GM23338 (cell line): ENCODE results near the gene WDHD1. TPM values are rescaled to one million over a fixed set of nuclear protein-coding genes. Genes with fewer than 3 reads are reported as not detected.

Experiments used
- ATAC-seq: fragments of 200-7000 bp; cut with Tn5 transposase; 3 replicates; pipeline ENCODE4 v1.9.1; 2020
- DNase-seq: peaks from one replicate; pipeline ENCODE4 v3.0.0-alpha.2; 2015; ENCODE audit warnings: low spot score
- H2AFZ ChIP-seq: fragments of 200-600 bp; sonication (generic); 2 replicates; pipeline ENCODE4 v1.8.0; 2016; ENCODE audit warnings: antibody characterized with exemption, mild to moderate bottlenecking, moderate library complexity
- H3F3A ChIP-seq: fragments of 200-600 bp; sonication (generic); replicated peaks from 2 replicates; pipeline ENCODE4 v1.8.0; 2017; ENCODE audit warnings: antibody characterized with exemption, mixed run types, low read depth
- H3K27ac ChIP-seq: fragments of 200-600 bp; sonication (generic); 2 replicates; pipeline ENCODE4 v1.6.1; 2016; ENCODE audit warnings: low read depth
- H3K27me3 ChIP-seq: fragments of 200-600 bp; sonication (generic); 2 replicates; pipeline ENCODE4 v1.8.0; 2016; ENCODE audit warnings: mild to moderate bottlenecking, mixed run types, moderate library complexity; ENCODE audit not compliant: insufficient read depth
- H3K36me3 ChIP-seq: fragments of 200-600 bp; sonication (generic); 2 replicates; pipeline ENCODE4 v1.8.0; 2016; ENCODE audit warnings: mild to moderate bottlenecking; ENCODE audit not compliant: insufficient read depth
- H3K4me1 ChIP-seq: fragments of 200-600 bp; sonication (generic); 2 replicates; pipeline ENCODE4 v1.8.0; 2016; ENCODE audit warnings: mild to moderate bottlenecking, moderate library complexity; ENCODE audit not compliant: insufficient read depth
- H3K4me2 ChIP-seq: fragments of 200-600 bp; sonication (generic); 2 replicates; pipeline ENCODE4 v1.7.1; 2017; ENCODE audit warnings: mixed run types
- H3K4me3 ChIP-seq: fragments of 200-600 bp; sonication (generic); 2 replicates; pipeline ENCODE4 v1.6.1; 2016; ENCODE audit warnings: mixed run types
- H3K79me2 ChIP-seq: fragments of 200-600 bp; sonication (generic); replicated peaks from 2 replicates; pipeline ENCODE4 v1.8.0; 2017; ENCODE audit warnings: mild to moderate bottlenecking; ENCODE audit not compliant: insufficient read depth
- H3K9me2 ChIP-seq: fragments of 200-600 bp; sonication (generic); 2 replicates; pipeline ENCODE4 v1.8.0; 2017; ENCODE audit not compliant: insufficient read depth
- H4K20me1 ChIP-seq: fragments of 200-600 bp; sonication (generic); replicated peaks from 2 replicates; pipeline ENCODE4 v1.8.0; 2017; ENCODE audit warnings: mild to moderate bottlenecking; ENCODE audit not compliant: insufficient read depth
- H3K27ac Mint-ChIP-seq: 2 replicates; pipeline ENCODE4 v1.8.0; 2020; ENCODE audit warnings: inconsistent platforms, mild to moderate bottlenecking, moderate library complexity, mixed read lengths
- H3K27me3 Mint-ChIP-seq: 3 replicates; pipeline ENCODE4 v1.8.0; 2022; ENCODE audit warnings: low read depth, mild to moderate bottlenecking, moderate library complexity, mixed read lengths, inconsistent platforms; ENCODE audit not compliant: insufficient read depth, poor library complexity
- H3K36me3 Mint-ChIP-seq: 3 replicates; pipeline ENCODE4 v1.8.0; 2021; ENCODE audit warnings: low read depth, mild to moderate bottlenecking, inconsistent platforms, moderate library complexity, mixed read lengths
- H3K4me1 Mint-ChIP-seq: 3 replicates; pipeline ENCODE4 v1.8.0; 2020; ENCODE audit warnings: mild to moderate bottlenecking, inconsistent platforms, mixed read lengths
- H3K4me3 Mint-ChIP-seq: 3 replicates; pipeline ENCODE4 v1.8.0; 2021; ENCODE audit warnings: moderate library complexity, mild to moderate bottlenecking, inconsistent platforms, mixed read lengths
- H3K9me3 Mint-ChIP-seq: 3 replicates; pipeline ENCODE4 v1.8.0; 2020; ENCODE audit warnings: moderate library complexity, mild to moderate bottlenecking, inconsistent platforms, mixed read lengths
- CREB1 ChIP-seq: fragments of 250-450 bp; sonication (Bioruptor Pico); IDR thresholded peaks from 2 replicates; pipeline ENCODE4 v1.5.0; 2020; ENCODE audit warnings: low read depth, mild to moderate bottlenecking, moderate library complexity
- EZH2 ChIP-seq: fragments of 200-600 bp; sonication (generic); IDR thresholded peaks from one replicate; pipeline ENCODE4 v1.8.0; 2017; ENCODE audit warnings: antibody characterized with exemption, mild to moderate bottlenecking, low read depth; ENCODE audit not compliant: unreplicated experiment
- EZH2phosphoT487 ChIP-seq: fragments of 200-600 bp; sonication (generic); IDR thresholded peaks from one replicate; pipeline ENCODE4 v1.8.1; 2018; ENCODE audit warnings: antibody characterized with exemption; ENCODE audit not compliant: unreplicated experiment
- JUNB ChIP-seq: IDR thresholded peaks from one replicate; pipeline ENCODE4 v1.6.1; 2016; ENCODE audit warnings: antibody characterized with exemption; ENCODE audit not compliant: unreplicated experiment
- NANOG ChIP-seq: IDR thresholded peaks from 2 replicates; pipeline ENCODE4 v1.6.1; 2016; ENCODE audit warnings: antibody characterized with exemption, borderline replicate concordance
- POLR2AphosphoS5 ChIP-seq: IDR thresholded peaks from 2 replicates; pipeline ENCODE4 v1.6.1; 2016; ENCODE audit warnings: antibody characterized with exemption, low read depth
- STAT1 ChIP-seq: IDR thresholded peaks from one replicate; pipeline ENCODE4 v1.6.1; 2016; ENCODE audit warnings: antibody characterized with exemption; ENCODE audit not compliant: unreplicated experiment
- ZNF114 ChIP-seq: fragments of 250-450 bp; sonication (Bioruptor Pico); IDR thresholded peaks from 2 replicates; pipeline ENCODE4 v1.5.0; 2020; ENCODE audit warnings: mild to moderate bottlenecking, moderate library complexity
- ZNF331 ChIP-seq: fragments of 250-450 bp; sonication (Bioruptor Pico); IDR thresholded peaks from 2 replicates; pipeline ENCODE4 v1.5.0; 2020; ENCODE audit warnings: low read depth, mild to moderate bottlenecking, moderate library complexity
- polyA plus RNA-seq: library from polyadenylated mRNA; unstranded; fragments of >200 nt; fragmentation: Nextera tagmentation; extraction: Ambion mirVana; gene quantifications from 2 replicates; pipeline ENCODE4 v1.2.1, GENCODE V29; 2016
- total RNA-seq: library from RNA; depleted of rRNA; stranded (reverse); fragments of >200 nt; shearing (Covaris generic); gene quantifications from 2 replicates; pipeline ENCODE4 v1.2.3, GENCODE V29; 2014
- TF ChIP-seq, protein P1 (sequence below): IDR thresholded peaks from one replicate; pipeline ENCODE4 v1.6.1; 2018; ENCODE audit warnings: antibody characterized with exemption; ENCODE audit not compliant: unreplicated experiment
- TF ChIP-seq, protein P2 (sequence below): IDR thresholded peaks from 2 replicates; pipeline ENCODE4 v1.6.1; 2016; ENCODE audit warnings: antibody characterized with exemption
- TF ChIP-seq, protein P3 (sequence below), 2 experiments: fragments of 200-600 bp in 1 of 2; sonication (generic) in 1 of 2; conservative IDR thresholded peaks; 2 replicates each; pipeline versions ENCODE4 v1.5.1 to v1.6.1; 2016 to 2017; ENCODE audit warnings: antibody characterized with exemption in 2 of 2, low read depth in 2 of 2, mild to moderate bottlenecking in 2 of 2, moderate library complexity in 1 of 2
- TF ChIP-seq, protein P4 (sequence below): fragments of 250-450 bp; sonication (Bioruptor Pico); IDR thresholded peaks from 2 replicates; pipeline ENCODE4 v1.5.0; 2020; ENCODE audit warnings: mild to moderate bottlenecking, moderate library complexity

Gene WDHD1
- total and polyA plus RNA-seq, 2 experiments from 2014 or later = 48.8 to 65.4 TPM

DNA sequence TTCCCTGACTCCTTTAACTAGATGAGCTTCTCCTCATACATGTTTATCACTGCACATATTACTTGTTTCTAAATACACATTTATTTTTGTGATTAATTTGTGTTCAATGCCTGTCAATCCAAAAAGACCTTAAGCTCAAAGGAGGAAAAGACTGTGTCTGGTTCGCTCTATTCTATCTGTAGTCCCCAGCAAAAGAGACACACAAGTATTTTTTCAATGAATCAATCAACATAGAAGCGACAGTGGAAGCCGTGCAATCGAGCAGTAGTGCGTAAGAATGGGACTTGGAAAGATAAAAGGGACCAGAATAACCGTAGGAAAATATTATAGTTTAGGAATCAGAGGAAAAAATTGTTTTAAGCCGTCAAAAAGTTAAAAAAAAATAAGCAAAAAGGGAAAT is 951 bp downstream of the WDHD1 start:
- peaks cover 88% of the 10 kb centered on the region for H3K79me2 ChIP-seq
- H3K4me1 Mint-ChIP-seq = peaks cover 27% of the 10 kb centered on the region

More for the DNA sequence above, 951 bp downstream of the WDHD1 start:
- Histone ChIP-seq H3K27ac (peak overlapping the region; percentile 100), H3K36me3 (peaks cover 6% of the 10 kb centered on the region; the same call in 1 of the 2 replicates), H3K4me2 (peak overlapping the region; percentile 99), H2AFZ (no peak overlapping the region), H3K4me3 (peak overlapping the region; percentile 94), H3K27me3 (no peaks in the 10 kb centered on the region), H4K20me1 (peaks cover 4% of the 10 kb centered on the region), H3K9me2 (no peaks in the 10 kb centered on the region), H3F3A (peaks cover 19% of the 10 kb centered on the region; the same call in 1 of the 2 replicates), H3K4me1 (peaks cover 38% of the 10 kb centered on the region)
- Mint-ChIP-seq H3K9me3 (no peaks in the 10 kb centered on the region; the same call in 2 of the 3 replicates), H3K4me3 (peak overlapping the region; percentile 95), H3K27me3 (peaks cover 2% of the 10 kb centered on the region), H3K27ac (peak overlapping the region; percentile 95), H3K36me3 (peaks cover 22% of the 10 kb centered on the region)
- TF ChIP-seq, protein P1, sequence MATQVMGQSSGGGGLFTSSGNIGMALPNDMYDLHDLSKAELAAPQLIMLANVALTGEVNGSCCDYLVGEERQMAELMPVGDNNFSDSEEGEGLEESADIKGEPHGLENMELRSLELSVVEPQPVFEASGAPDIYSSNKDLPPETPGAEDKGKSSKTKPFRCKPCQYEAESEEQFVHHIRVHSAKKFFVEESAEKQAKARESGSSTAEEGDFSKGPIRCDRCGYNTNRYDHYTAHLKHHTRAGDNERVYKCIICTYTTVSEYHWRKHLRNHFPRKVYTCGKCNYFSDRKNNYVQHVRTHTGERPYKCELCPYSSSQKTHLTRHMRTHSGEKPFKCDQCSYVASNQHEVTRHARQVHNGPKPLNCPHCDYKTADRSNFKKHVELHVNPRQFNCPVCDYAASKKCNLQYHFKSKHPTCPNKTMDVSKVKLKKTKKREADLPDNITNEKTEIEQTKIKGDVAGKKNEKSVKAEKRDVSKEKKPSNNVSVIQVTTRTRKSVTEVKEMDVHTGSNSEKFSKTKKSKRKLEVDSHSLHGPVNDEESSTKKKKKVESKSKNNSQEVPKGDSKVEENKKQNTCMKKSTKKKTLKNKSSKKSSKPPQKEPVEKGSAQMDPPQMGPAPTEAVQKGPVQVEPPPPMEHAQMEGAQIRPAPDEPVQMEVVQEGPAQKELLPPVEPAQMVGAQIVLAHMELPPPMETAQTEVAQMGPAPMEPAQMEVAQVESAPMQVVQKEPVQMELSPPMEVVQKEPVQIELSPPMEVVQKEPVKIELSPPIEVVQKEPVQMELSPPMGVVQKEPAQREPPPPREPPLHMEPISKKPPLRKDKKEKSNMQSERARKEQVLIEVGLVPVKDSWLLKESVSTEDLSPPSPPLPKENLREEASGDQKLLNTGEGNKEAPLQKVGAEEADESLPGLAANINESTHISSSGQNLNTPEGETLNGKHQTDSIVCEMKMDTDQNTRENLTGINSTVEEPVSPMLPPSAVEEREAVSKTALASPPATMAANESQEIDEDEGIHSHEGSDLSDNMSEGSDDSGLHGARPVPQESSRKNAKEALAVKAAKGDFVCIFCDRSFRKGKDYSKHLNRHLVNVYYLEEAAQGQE = no peak
- TF ChIP-seq, protein P2, sequence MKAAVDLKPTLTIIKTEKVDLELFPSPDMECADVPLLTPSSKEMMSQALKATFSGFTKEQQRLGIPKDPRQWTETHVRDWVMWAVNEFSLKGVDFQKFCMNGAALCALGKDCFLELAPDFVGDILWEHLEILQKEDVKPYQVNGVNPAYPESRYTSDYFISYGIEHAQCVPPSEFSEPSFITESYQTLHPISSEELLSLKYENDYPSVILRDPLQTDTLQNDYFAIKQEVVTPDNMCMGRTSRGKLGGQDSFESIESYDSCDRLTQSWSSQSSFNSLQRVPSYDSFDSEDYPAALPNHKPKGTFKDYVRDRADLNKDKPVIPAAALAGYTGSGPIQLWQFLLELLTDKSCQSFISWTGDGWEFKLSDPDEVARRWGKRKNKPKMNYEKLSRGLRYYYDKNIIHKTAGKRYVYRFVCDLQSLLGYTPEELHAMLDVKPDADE = no peak
- TF ChIP-seq EZH2phosphoT487 (no peak), ZNF331 (CRISPR knock-in tag) (no peak), POLR2AphosphoS5 (no peak), ZNF114 (no peak), JUNB (no peak), EZH2 (no peak), STAT1 (no peak), NANOG (no peak), CREB1 (CRISPR knock-in tag) (no peak)
- TF ChIP-seq, protein P3, sequence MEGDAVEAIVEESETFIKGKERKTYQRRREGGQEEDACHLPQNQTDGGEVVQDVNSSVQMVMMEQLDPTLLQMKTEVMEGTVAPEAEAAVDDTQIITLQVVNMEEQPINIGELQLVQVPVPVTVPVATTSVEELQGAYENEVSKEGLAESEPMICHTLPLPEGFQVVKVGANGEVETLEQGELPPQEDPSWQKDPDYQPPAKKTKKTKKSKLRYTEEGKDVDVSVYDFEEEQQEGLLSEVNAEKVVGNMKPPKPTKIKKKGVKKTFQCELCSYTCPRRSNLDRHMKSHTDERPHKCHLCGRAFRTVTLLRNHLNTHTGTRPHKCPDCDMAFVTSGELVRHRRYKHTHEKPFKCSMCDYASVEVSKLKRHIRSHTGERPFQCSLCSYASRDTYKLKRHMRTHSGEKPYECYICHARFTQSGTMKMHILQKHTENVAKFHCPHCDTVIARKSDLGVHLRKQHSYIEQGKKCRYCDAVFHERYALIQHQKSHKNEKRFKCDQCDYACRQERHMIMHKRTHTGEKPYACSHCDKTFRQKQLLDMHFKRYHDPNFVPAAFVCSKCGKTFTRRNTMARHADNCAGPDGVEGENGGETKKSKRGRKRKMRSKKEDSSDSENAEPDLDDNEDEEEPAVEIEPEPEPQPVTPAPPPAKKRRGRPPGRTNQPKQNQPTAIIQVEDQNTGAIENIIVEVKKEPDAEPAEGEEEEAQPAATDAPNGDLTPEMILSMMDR (conservative IDR thresholded peaks at IDR 0.05; ENCODE audit: low read depth in 2 of 2) = no peak
- TF ChIP-seq, protein P4, sequence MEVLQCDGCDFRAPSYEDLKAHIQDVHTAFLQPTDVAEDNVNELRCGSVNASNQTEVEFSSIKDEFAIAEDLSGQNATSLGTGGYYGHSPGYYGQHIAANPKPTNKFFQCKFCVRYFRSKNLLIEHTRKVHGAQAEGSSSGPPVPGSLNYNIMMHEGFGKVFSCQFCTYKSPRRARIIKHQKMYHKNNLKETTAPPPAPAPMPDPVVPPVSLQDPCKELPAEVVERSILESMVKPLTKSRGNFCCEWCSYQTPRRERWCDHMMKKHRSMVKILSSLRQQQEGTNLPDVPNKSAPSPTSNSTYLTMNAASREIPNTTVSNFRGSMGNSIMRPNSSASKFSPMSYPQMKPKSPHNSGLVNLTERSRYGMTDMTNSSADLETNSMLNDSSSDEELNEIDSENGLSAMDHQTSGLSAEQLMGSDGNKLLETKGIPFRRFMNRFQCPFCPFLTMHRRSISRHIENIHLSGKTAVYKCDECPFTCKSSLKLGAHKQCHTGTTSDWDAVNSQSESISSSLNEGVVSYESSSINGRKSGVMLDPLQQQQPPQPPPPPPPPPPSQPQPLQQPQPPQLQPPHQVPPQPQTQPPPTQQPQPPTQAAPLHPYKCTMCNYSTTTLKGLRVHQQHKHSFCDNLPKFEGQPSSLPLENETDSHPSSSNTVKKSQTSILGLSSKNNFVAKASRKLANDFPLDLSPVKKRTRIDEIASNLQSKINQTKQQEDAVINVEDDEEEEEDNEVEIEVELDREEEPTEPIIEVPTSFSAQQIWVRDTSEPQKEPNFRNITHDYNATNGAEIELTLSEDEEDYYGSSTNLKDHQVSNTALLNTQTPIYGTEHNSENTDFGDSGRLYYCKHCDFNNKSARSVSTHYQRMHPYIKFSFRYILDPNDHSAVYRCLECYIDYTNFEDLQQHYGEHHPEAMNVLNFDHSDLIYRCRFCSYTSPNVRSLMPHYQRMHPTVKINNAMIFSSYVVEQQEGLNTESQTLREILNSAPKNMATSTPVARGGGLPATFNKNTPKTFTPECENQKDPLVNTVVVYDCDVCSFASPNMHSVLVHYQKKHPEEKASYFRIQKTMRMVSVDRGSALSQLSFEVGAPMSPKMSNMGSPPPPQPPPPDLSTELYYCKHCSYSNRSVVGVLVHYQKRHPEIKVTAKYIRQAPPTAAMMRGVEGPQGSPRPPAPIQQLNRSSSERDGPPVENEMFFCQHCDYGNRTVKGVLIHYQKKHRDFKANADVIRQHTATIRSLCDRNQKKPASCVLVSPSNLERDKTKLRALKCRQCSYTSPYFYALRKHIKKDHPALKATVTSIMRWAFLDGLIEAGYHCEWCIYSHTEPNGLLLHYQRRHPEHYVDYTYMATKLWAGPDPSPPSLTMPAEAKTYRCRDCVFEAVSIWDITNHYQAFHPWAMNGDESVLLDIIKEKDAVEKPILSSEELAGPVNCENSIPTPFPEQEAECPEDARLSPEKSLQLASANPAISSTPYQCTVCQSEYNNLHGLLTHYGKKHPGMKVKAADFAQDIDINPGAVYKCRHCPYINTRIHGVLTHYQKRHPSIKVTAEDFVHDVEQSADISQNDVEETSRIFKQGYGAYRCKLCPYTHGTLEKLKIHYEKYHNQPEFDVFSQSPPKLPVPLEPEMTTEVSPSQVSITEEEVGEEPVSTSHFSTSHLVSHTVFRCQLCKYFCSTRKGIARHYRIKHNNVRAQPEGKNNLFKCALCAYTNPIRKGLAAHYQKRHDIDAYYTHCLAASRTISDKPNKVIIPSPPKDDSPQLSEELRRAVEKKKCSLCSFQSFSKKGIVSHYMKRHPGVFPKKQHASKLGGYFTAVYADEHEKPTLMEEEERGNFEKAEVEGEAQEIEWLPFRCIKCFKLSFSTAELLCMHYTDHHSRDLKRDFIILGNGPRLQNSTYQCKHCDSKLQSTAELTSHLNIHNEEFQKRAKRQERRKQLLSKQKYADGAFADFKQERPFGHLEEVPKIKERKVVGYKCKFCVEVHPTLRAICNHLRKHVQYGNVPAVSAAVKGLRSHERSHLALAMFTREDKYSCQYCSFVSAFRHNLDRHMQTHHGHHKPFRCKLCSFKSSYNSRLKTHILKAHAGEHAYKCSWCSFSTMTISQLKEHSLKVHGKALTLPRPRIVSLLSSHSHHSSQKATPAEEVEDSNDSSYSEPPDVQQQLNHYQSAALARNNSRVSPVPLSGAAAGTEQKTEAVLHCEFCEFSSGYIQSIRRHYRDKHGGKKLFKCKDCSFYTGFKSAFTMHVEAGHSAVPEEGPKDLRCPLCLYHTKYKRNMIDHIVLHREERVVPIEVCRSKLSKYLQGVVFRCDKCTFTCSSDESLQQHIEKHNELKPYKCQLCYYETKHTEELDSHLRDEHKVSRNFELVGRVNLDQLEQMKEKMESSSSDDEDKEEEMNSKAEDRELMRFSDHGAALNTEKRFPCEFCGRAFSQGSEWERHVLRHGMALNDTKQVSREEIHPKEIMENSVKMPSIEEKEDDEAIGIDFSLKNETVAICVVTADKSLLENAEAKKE = no peak
- ATAC-seq (no peak), DNase-seq (no peak)
